HEK293T (cell line): ENCODE data around the gene LYPD6B.

Experiments
- ARNT ChIP-seq: fragments of 450-650 bp; IDR thresholded peaks from 2 replicates; pipeline ENCODE4 v1.6.1; 2017; ENCODE audit warnings: mild to moderate bottlenecking
- BHLHE40 ChIP-seq: fragments of 450-650 bp; IDR thresholded peaks from 2 replicates; pipeline ENCODE4 v1.6.1; 2016; ENCODE audit warnings: mild to moderate bottlenecking, moderate library complexity, borderline replicate concordance
- CTBP1 ChIP-seq: fragments of 450-650 bp; IDR thresholded peaks from 2 replicates; pipeline ENCODE4 v1.6.1; 2016; ENCODE audit warnings: borderline replicate concordance
- ELF4 ChIP-seq: fragments of 450-650 bp; IDR thresholded peaks from 2 replicates; pipeline ENCODE4 v1.6.1; 2017; ENCODE audit warnings: antibody characterized with exemption
- FOXA1 ChIP-seq: fragments of 450-650 bp; IDR thresholded peaks from 2 replicates; pipeline ENCODE4 v1.6.1; 2016; ENCODE audit warnings: mild to moderate bottlenecking
- FOXM1 ChIP-seq: fragments of 450-650 bp; IDR thresholded peaks from 2 replicates; pipeline ENCODE4 v1.6.1; 2017; ENCODE audit warnings: mild to moderate bottlenecking, borderline replicate concordance
- HDGF ChIP-seq: fragments of 450-650 bp; IDR thresholded peaks from 2 replicates; pipeline ENCODE4 v1.6.1; 2017; ENCODE audit warnings: antibody characterized with exemption, borderline replicate concordance
- SP1 ChIP-seq: fragments of 450-650 bp; IDR thresholded peaks from 2 replicates; pipeline ENCODE4 v1.6.1; 2017
- SUZ12 ChIP-seq: fragments of 450-650 bp; IDR thresholded peaks from 2 replicates; pipeline ENCODE4 v1.6.1; 2016; ENCODE audit warnings: mild to moderate bottlenecking
- TARDBP ChIP-seq: fragments of 450-650 bp; IDR thresholded peaks from 2 replicates; pipeline ENCODE4 v1.6.1; 2016
- TF ChIP-seq, protein P1 (sequence below): fragments of 450-650 bp; IDR thresholded peaks from 2 replicates; pipeline ENCODE4 v1.6.1; 2016

GRCh38 chr2:149160195-149160594 lies 121.7 kb downstream of the LYPD6B start:
- TF ChIP-seq HDGF (no peak), SP1 (no peak), ARNT (no peak), FOXM1 (no peak), FOXA1 (no peak), BHLHE40 (no peak), CTBP1 (no peak), SUZ12 (no peak), TARDBP (no peak), ELF4 (no peak)
- TF ChIP-seq, protein P1, sequence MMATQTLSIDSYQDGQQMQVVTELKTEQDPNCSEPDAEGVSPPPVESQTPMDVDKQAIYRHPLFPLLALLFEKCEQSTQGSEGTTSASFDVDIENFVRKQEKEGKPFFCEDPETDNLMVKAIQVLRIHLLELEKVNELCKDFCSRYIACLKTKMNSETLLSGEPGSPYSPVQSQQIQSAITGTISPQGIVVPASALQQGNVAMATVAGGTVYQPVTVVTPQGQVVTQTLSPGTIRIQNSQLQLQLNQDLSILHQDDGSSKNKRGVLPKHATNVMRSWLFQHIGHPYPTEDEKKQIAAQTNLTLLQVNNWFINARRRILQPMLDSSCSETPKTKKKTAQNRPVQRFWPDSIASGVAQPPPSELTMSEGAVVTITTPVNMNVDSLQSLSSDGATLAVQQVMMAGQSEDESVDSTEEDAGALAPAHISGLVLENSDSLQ = no peak
